ENCODE results near the gene VAT1L.

Gene VAT1L

DNA sequence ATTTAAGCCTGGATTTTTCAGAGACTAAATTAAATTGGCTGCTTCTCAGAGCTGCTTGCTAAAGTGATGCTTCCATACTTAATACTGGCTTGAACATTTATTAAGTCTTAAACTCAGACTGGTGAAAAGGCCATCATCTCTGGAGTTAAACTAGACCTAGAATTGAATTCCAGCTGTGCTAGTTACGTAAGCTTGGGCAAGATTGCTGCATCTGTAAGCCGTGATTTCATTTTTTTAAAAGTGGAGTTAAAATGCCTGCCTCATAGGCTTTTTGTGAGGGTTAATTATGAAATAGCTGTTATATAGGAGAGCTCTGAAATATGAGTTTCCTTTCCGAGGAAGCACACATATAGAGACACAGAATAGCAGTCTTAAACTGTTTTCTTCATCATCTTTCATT lies 84.7 kb downstream of the VAT1L start:
- no peak for DNase-seq

- DNase-seq = no peak
Measured at GRCh38 chr16:77874347-77874746, 86.0 kb downstream of the VAT1L start.

- DNase-seq = no peak
Measured at GRCh38 chr16:77876776-77877175, 88.4 kb downstream of the VAT1L start.

DNA sequence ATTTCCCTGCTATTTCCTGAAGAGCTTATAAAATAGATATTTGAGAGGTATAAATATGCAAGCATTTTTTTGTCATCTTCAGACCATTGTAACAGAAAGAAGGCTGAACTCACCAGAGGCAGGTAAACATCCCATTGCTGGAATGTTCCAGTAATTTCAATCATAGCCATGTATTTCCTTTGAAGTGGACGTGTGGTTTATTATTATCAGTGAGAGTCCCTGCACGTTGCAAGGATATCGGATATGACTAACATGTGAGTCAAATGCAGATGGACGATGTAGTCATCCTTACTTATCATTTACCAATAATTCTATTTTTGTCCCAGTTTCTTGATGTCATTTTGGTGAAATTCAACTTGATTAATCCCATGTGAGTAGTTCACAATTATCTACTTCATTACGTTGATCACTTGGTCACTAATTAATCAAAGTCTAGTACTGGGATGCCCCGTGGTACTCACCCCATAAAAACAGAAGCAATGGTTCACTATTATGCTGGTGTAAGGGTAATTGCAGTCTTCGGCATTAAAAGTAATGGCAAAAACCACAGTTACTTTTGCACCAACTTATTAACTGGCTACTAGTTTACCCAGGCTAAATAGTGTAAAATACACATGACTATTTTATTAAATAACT lies 89.5 kb downstream of the VAT1L start:
- DNase-seq = no peak

DNA sequence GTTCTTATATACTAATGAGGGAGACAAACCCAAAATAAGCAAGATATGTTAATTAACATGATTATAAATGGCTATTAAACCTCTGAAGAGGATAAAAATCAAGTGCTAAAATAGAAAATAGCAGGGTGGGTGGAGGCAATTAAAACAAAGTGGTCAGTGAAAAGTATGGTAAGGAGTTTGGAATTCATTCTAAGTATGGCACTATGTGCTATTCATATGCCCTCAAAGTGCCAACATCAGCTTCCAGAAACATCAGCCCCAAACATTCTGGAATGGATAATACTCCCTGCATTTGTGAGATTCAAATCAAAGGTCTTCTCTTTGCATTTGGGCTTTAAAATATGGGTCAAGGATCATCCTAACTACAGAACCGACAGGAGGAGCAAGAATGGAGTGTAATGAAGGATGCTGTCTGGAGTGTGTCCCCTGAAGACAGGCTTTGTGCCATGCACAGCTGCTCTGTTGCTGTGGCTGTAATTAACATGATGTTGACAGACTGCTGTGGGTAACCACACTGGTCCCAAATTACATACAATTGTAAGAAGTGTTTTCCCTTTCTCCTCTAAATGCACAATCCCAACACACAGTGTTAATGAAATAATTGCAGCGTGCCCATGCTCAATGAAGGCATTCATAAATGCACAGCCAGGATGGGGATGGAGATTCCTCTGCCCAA lies 93.1 kb downstream of the VAT1L start:
- no peak for DNase-seq

- DNase-seq = no peak
Measured at GRCh38 chr16:77882358-77882757, 94.0 kb downstream of the VAT1L start.

DNA sequence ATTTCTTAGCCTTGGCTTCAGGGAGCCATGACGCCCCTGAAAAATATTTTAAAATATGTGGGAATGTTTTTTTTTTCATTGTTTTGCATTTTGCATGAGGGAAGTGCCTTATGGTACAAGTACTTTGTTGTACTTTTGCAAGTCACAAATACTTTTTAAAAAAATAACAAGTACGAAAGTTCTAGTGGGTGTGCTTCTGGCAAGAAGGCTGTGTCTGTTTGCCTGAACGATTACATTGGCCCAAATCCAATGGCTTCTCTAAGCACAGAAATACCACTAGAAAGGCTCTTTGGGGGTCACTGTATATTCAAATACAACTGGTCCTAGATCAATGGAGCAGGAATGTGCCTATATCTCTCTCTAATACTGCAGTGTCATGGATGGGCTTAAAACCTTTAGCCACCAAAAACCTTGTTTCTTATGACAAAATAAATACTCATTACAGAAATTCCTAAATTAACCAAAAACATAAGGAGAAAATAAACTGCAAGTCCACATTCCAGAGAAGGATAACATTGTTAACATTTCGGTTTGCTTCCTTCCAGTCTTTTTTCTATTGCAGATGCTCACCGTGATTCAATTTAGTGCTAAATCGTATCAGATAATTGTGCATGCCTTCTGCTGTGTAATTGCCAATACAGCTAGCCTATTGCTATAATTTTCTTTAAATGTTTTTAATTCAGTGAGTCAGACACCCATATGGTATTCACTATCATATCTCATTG lies 97.4 kb downstream of the VAT1L start:
- DNase-seq = no peak

GRCh38 chr16:77888871-77889270 lies 100.5 kb downstream of the VAT1L start:
- no peak for DNase-seq

- peak; percentile 69 to 71 for DNase-seq
Measured at GRCh38 chr16:77890075-77890474, 101.7 kb downstream of the VAT1L start.

DNA sequence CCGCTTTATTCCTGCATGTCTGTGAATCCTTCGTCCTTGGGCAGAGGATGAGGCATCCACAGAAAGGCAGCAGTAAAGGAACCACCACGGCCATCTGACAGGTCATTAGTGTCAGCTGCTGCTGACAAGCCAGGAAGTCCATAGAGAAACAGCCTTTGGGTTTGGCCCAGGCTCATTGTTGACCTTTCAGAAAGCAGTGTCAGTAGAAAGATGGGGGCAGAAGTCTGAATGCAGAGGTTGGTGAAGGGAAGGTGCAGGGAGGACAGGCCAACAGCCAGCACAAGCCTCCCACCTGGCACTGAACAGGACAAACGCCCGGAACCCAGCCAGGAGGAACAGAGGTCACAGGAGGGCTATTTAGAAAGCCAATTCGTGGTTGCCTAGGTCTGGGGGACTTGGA lies 105.8 kb downstream of the VAT1L start:
- DNase-seq = peak in 1 of 2 donors; percentile 2

DNA sequence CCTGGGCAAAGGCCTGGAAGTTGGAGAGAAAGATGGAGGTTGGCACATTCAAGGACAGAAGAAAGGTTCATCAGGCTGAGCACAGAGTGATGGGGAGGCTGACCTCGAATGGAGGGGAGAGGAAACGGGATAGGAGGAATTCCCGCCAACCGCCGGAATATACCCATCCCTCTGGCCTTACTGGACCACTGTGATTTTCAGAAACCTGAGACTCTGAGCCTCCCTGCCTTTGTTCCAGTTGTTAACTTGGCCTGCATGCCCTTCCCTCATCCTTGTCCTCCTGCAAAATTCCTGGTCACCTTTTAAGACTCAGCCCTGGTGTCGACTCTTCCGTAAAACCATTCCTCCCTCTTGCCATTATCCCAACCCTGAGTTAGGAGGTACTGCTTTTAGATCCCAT lies 107.6 kb downstream of the VAT1L start:
- DNase-seq = no peak

DNA sequence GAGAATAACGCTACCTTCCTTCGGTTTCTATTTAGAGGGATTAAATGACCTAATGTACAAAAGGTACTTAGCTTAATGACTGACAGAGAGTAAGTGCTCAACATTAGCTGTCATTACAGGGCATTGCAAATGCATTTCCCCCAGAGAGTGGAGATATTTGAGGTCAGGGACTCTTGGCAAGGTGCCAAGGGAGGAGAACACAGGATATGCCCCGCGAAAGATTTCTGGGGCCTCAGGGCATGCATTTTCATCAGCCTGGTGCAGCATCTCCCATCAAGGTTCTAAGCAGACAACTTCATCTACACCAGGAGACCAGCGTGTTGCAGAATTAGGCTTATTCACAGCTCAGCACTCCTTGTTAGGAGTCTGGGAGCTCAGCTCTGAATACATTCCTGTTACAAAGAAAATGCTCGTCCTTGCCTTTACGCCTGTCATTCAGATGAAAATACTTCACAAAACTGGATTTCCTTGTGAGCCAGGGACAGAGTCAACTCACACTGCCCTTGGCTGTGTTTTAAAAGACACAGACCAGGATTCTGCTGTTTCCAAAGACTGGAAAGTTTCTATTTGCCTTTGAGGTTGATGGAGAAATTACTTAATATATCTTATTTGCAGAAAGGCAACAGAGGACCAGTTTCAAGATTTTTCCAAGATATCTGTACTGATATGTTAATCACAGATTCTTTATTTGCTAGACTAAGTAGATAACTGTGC lies 108.2 kb downstream of the VAT1L start:
- DNase-seq = no peak

- peak in 1 of 2 donors; percentile 31 for DNase-seq
Measured at GRCh38 chr16:77897129-77897437, 108.7 kb downstream of the VAT1L start.

DNA sequence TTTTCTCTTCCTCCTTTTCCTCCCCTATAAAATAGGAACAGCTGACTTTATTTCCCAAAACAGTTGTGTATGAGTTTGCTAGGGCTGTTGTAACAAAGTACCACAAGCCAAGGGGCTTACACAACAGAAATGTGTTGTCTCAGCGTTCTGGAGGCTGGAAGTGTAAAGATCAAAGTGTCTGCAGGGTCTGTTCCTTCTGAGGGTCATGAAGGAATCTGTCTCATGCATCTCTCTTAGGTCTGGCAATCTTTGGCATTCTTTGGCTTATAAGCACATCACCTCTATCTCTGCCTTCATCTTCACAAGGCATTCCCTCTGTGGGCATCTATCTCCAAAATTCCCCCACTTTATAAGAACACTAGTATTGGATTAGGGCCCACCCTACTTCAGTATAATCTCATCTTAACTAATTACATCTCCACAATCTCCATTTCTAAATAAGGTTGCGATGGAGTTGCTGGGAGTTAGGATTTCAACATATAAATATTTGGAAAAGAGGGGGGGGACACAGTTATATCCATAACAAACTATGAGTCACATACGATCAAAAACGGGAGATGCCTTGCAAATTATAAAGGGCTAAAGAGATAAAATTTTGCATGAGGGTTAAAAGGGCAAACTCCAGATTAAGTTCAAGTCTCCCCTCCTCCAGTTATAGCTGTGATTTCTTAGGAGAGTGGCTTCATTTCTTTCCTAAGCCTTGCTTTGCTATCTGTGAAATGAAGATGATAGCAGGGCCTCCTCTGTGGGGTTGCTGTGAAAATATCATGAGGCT lies 109.7 kb downstream of the VAT1L start:
- peak in 1 of 2 donors; percentile 2 for DNase-seq

DNA sequence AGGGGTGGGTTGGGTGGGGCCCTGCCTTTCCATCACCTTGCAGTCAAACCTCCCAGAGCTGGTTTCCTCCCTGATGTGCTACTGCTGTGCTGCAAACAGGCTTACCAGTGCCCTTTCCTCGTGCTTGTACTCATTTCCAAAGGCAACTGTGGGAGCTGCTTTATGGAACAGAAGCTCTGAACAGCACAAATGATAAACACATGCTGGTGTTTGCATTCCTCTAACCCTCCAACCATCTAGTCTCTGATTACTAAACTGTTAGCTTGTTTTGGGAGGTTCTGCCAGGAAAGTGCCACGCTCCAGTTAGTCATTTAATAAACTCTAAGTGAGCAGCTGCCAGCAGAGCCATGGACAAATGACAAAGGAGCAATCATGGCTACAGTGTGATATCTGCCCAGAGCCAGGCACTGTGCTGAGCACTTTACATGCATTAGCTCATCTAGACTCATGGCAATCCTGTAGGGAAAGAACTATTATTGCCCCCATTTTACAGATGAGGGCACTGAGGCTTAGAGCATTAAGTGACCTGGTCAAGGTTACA lies 110.4 kb downstream of the VAT1L start:
- DNase-seq = no peak

DNA sequence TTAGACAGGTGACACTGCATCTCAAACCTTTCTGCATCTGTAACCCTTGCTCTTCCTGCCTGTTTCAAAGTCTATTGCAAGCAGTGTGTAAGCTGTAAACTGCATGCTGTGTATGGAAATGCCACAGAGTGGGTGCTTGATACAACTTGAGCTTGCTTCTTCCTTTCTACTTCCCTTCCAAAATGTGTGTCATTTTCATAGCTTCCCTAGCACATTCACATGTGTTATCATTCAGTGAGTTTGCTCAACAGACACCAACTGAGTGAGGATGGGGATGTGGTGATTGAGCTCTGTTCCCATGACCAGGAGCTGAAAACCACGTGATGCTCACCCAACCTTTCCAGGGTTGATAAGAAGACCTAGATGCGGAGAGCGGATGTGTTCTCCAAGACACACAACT lies 111.1 kb downstream of the VAT1L start:
- peak; percentile 13 to 14 for DNase-seq

DNA sequence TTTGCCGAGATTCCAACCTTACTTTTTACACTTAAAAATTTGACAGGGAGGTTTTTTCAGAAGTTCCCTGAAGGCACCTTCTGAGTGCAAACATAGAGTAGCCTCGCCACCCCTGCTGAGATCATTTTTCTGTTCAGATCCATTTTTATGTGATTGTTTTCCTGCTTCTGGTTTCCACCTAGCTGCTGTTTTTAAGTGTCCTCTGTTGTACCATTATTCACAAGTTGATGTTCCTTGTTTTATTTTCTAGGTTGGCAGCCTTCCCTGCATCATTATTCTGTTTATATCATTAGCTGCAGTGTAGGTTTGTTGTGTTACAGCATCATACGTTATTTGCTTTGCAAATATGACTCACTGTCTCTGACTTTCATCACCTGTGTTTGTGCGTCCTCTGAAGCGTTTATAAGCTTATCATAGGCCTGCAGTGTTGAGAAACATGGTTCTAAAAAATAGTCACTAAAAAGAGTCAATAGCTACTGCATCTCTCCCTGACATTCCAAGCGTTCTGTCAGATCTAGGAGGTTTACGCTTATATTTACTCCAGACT lies 117.1 kb downstream of the VAT1L start:
- DNase-seq = no peak

- no peak for DNase-seq
Measured at GRCh38 chr16:77910021-77910420, 121.7 kb downstream of the VAT1L start.

GRCh38 chr16:77912617-77913016 lies 124.3 kb downstream of the VAT1L start:
- DNase-seq = no peak

GRCh38 chr16:77913738-77914253 lies 125.4 kb downstream of the VAT1L start:
- no peak for DNase-seq

DNA sequence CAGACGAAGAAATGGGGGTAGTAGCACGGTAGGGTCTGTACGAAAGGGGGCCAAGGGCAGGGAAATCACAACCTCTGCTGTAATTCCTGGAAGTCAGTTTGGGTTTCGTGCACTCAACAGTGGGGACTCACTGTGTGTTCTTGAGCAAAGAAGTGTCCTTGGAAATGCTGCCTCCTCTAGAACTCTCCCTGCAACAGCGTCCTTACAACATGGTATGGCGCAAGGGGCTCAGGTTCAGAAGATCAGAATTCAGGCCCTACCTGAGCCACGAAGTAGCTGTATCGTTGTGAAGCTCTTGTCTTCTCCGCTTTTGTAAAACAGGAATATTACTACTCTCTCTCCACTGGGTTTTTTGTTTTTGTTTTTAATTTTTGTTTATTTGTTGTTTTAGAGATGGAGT lies 127.7 kb downstream of the VAT1L start:
- DNase-seq = no peak

GRCh38 chr16:77917971-77918370 lies 129.6 kb downstream of the VAT1L start:
- no peak for DNase-seq
